Lung (tissue), 12 donors: ENCODE data around the gene KCNC1. TPM values are rescaled to one million over a fixed set of nuclear protein-coding genes. Genes with fewer than 3 reads are reported as not detected.

Experiments
- ATAC-seq: fragments of 200-7000 bp; cut with Tn5 transposase; one replicate; pipeline ENCODE4 v1.9.1; 2020; ENCODE audit warnings: moderate number of reproducible peaks; ENCODE audit not compliant: insufficient read depth, low FRiP score
- DNase-seq, 3 donors: peaks; one replicate each; pipeline ENCODE4 v3.0.0-alpha.2; 2013 to 2017
- H3K27ac ChIP-seq, 2 donors: one replicate each; pipeline ENCODE4 v1.5.1; 2013; ENCODE audit warnings: mild to moderate bottlenecking in 2 of 2, moderate library complexity in 2 of 2, control low read depth in 1 of 2, inconsistent platforms in 1 of 2, low read depth in 1 of 2, low read length in 1 of 2
- H3K27me3 ChIP-seq, 3 donors: one replicate each; pipeline ENCODE4 v1.5.1; 2013; ENCODE audit warnings: low read length in 2 of 3; ENCODE audit not compliant: control insufficient read depth in 3 of 3, insufficient read depth in 3 of 3
- H3K36me3 ChIP-seq, 4 donors: one replicate each; pipeline ENCODE4 v1.5.1; 2013; ENCODE audit warnings: low read length in 4 of 4, mild to moderate bottlenecking in 1 of 4, moderate library complexity in 1 of 4; ENCODE audit not compliant: control insufficient read depth in 4 of 4, insufficient read depth in 4 of 4
- H3K4me1 ChIP-seq, 5 donors: one replicate each; pipeline ENCODE4 v1.5.1; 2013; ENCODE audit warnings: low read length in 5 of 5, mild to moderate bottlenecking in 2 of 5, moderate library complexity in 1 of 5; ENCODE audit not compliant: control insufficient read depth in 5 of 5, insufficient read depth in 5 of 5
- H3K4me3 ChIP-seq: one replicate; pipeline ENCODE4 v1.5.1; 2013; ENCODE audit warnings: mild to moderate bottlenecking, control low read depth, moderate library complexity
- H3K9ac ChIP-seq, 2 donors: one replicate each; pipeline ENCODE4 v1.5.1; 2013; ENCODE audit warnings: low read length in 2 of 2, control low read depth in 1 of 2; ENCODE audit not compliant: insufficient read depth in 1 of 2
- H3K9me3 ChIP-seq, 4 donors: one replicate each; pipeline ENCODE4 v1.5.1; 2013; ENCODE audit warnings: low read length in 3 of 4, mild to moderate bottlenecking in 1 of 4, moderate library complexity in 1 of 4; ENCODE audit not compliant: control insufficient read depth in 4 of 4, insufficient read depth in 3 of 4
- CTCF ChIP-seq: IDR thresholded peaks from 2 replicates; pipeline ENCODE4 v1.5.1; 2012; ENCODE audit warnings: mild to moderate bottlenecking; ENCODE audit errors: control extremely low read depth, extremely low read depth
- WGBS, 2 donors: extraction: QIAGEN DNeasy Blood & Tissue Kit; methylation state at CpG; one replicate each; pipeline ENCODE4 v1.1.7; 2013; 5-methylcytosine and 5-hydroxymethylcytosine counted together
- polyA plus RNA-seq, 2 donors: library from polyadenylated mRNA; stranded (reverse); fragments of 200-250 nt; gene quantifications; one replicate each; pipeline ENCODE4 v1.2.1, GENCODE V29; 2013
- total RNA-seq, 2 donors: library from RNA; depleted of rRNA in 1 of 2; stranded (reverse); fragments of >200 nt in 1 of 2; gene quantifications; one replicate each; pipeline ENCODE4 v1.2.1, GENCODE V29; 2014 to 2021
- donor health status: control.
- donor health status: control.
- donor health status: Bipolar disorder and iron deficiency.
- donor health status: healthy.
- donor health status: DM: yes; HTN: yes; CAD: no.

Gene KCNC1
- total and polyA plus RNA-seq, 4 donors: 0.01 TPM; not detected in 3

DNA sequence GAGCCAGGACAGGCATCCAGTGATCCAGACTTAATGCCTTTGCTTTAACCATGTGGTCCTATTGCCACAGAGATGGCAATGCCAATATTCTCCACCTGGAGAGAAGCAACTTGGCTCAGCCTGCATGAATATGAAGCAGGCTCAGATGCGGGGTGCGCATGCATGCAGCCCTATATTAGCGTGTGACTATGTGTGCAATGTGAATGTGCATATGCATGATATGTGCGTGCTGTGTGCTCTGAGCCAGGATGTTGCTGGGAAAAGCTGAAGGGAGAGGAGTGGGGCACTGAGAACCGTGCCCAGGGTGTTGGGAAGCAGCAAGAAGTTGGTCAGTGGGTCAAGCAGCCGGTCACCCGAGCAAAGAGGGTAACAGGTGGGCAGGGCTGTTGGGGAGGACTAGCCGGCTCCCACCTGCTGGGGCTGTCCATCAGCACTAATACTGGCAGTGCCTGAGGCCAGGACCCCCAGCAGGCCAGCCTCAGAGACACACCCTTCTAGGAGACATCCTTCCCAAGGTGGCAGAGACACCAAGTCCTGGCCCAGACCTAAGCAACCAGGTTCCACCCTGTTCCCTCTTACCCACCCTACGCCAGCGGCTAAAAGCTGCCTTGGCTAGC is 40.0 kb upstream of the KCNC1 start:
- peaks cover 14 to 59% (median 32%) of the 10 kb centered on the region in 3 donors for H3K27me3 ChIP-seq
- H3K9ac ChIP-seq: no peak overlapping the region
- H3K4me1 ChIP-seq: peaks cover 0 to 7% (median 0%) of the 10 kb centered on the region in 5 donors
- WGBS, 2 donors: 88% methylated on average over 10 of the region's 10 CpGs
- H3K9me3 ChIP-seq: peaks cover 0 to 2% (median 0%) of the 10 kb centered on the region in 4 donors
- ATAC-seq: no peak
- H3K36me3 ChIP-seq: no peaks in the 10 kb centered on the region
- no peak overlapping the region for H3K4me3 ChIP-seq
- no peak for DNase-seq
- TF ChIP-seq CTCF: no peak
- no peak overlapping the region for H3K27ac ChIP-seq

DNA sequence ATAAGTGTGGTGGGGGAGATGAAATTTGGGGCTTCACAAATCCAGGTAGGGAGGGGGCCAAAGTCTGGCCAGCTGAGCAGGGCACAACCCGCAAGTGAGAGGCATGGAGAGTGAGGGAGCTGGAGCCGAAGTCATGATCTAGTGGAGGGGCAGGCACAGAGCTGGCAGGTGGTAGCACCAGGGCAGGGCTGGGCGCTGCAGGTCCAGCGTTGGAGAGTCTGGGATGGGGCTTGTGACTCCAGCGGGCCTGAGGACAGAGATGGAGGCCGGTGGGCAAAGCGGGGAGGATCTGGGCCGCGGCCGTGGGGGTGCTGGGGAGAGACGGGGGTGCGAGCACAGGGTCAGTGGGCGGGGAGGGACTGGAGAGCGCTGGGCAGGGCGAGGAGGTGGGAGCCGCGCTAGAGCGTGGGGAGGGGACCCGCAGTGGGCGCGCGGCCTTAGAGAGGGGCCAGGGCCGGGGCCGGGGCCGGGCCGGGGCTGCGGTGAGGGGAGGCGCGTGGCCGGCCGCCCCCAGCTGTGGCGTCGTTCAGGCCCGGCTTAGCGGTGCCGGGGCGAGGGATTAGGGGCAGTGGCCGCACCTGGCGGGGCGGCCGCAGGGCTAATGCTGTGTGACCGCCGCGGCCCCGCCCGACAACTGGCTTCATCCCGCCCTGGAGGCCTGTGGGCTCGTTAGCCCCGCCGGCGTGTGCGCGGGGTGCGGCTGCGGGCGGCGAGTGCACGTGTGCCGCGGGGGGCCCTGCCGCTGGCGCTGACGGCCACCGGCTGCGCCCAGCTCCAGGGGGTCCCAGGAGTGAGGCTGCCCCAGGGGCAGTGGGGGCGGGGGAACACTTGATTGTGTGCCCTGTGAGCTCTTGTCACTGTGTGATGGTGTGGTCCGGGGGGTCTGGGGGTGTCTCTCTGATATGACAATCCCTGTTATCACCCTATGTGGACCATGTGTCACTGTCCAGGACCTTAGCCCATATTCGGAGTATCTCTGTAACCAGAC is 38.8 kb upstream of the KCNC1 start:
- Histone ChIP-seq H3K4me3 (no peak overlapping the region), H3K36me3 (no peaks in the 10 kb centered on the region), H3K9me3 (peaks cover 0 to 2% (median 0%) of the 10 kb centered on the region in 4 donors), H3K4me1 (peaks cover 0 to 10% (median 0%) of the 10 kb centered on the region in 5 donors), H3K9ac (no peak overlapping the region), H3K27ac (no peak overlapping the region), H3K27me3 (peaks cover 14 to 54% (median 30%) of the 10 kb centered on the region in 3 donors)
- TF ChIP-seq CTCF: no peak
- WGBS, 2 donors: 8 to 12% methylated on average over 53 to 68 of the region's 68 CpGs
- DNase-seq (no peak), ATAC-seq (no peak)

DNA sequence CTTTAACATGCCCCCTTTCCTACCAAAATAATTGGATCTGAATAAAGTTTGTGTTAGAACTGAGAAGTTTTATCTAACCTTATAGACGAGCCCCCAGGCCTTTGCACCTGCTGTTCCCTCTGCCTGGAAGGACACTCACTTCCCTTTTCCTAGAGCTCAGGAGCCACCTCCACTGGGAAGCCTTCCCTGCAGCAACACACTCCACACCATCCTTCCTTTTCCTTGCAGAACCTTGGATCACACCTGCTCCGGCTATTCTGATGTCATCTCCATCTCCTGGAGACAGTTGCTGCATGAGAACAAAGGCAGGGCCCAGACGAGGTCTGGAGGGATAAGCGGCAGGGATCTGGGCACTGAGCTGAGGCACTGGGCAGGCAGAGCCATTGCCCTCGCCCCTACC is 37.8 kb upstream of the KCNC1 start:
- Histone ChIP-seq H3K27ac (no peak overlapping the region), H3K4me3 (no peak overlapping the region), H3K36me3 (no peaks in the 10 kb centered on the region), H3K4me1 (peaks cover 0 to 20% (median 0%) of the 10 kb centered on the region in 5 donors), H3K9me3 (peaks cover 0 to 2% (median 0%) of the 10 kb centered on the region in 4 donors), H3K27me3 (peaks cover 14 to 51% (median 30%) of the 10 kb centered on the region in 3 donors), H3K9ac (no peak overlapping the region)
- no peak for TF ChIP-seq CTCF
- WGBS, 2 donors: 73% methylated on average over 5 of the region's 5 CpGs
- DNase-seq (no peak), ATAC-seq (no peak)
